Endothelial cell of umbilical vein (primary cell): ENCODE measurements around the gene NOD1. TPM values are rescaled to one million over a fixed set of nuclear protein-coding genes. Genes with fewer than 3 reads are reported as not detected.

Experiments
- BruUV-seq: library from RNA; stranded (reverse); fragments of 400-500 nt; replicated peaks from 2 replicates; lab custom pipeline; 2021; lab: Mats Ljungman, UMichigan
- CTCF ChIA-PET: fragments of 300-600, 350-600 bp; sonication (Branson Sonifier 250); formaldehyde crosslinking; loops from one replicate; lab custom pipeline; 2021; ENCODE audit warnings: antibody characterized with exemption, inconsistent platforms; lab: Charles Lee
- POLR2A ChIA-PET: fragments of 300-600, 350-600 bp; sonication (Branson Sonifier 250); formaldehyde crosslinking; loops from one replicate; lab custom pipeline; 2021; ENCODE audit warnings: antibody characterized with exemption, inconsistent platforms; lab: Charles Lee
- DNase-seq: peaks from one replicate; pipeline ENCODE4 v3.0.0-alpha.2; 2011; ENCODE audit warnings: low read depth, low spot score
- FAIRE-seq: peaks from 2 replicates; lab custom pipeline; 2011; peaks lifted over from hg19 to GRCh38; lab: Jason Lieb, UNC
- H2AFZ ChIP-seq: 2 replicates; pipeline ENCODE4 v1.6.0; 2012; ENCODE audit warnings: low read depth, low read length, control low read depth, inconsistent platforms
- H3K27ac ChIP-seq: 2 replicates; pipeline ENCODE4 v1.5.1; 2011; ENCODE audit warnings: low read depth, mild to moderate bottlenecking, control low read depth, low read length, moderate library complexity; ENCODE audit not compliant: insufficient read depth
- H3K27me3 ChIP-seq, 2 experiments: 2 replicates each; pipeline versions ENCODE4 v1.6.0 to v1.6.1; 2011; ENCODE audit warnings: low read length in 2 of 2, mixed read lengths in 1 of 2; ENCODE audit not compliant: control insufficient read depth in 2 of 2, insufficient read depth in 2 of 2
- H3K36me3 ChIP-seq, 2 experiments: 2 replicates in 1 of 2; 3 replicates in 1 of 2; pipeline ENCODE4 v1.5.1; 2011; ENCODE audit warnings: low read length in 2 of 2, mild to moderate bottlenecking in 1 of 2, moderate library complexity in 1 of 2; ENCODE audit not compliant: control insufficient read depth in 2 of 2, insufficient read depth in 2 of 2; ENCODE audit errors: extremely low read depth in 1 of 2
- H3K4me1 ChIP-seq: 3 replicates; pipeline ENCODE4 v1.5.1; 2011; ENCODE audit warnings: mild to moderate bottlenecking, low read length; ENCODE audit not compliant: control insufficient read depth, insufficient read depth; ENCODE audit errors: extremely low read depth
- H3K4me2 ChIP-seq: 2 replicates; pipeline ENCODE4 v1.6.1; 2011; ENCODE audit warnings: low read length, control low read depth, mixed read lengths; ENCODE audit not compliant: insufficient read depth
- H3K4me3 ChIP-seq, 3 experiments: fragments of 200-600 bp in 1 of 3; sonication (generic), shearing (Covaris generic) in 1 of 3; replicated peaks in 1 of 3; 2 replicates each; pipeline ENCODE4 v1.5.1; 2011 to 2016; ENCODE audit warnings: control low read depth in 3 of 3, low read length in 3 of 3, mild to moderate bottlenecking in 2 of 3, inconsistent platforms in 1 of 3, low read depth in 1 of 3, moderate library complexity in 1 of 3; ENCODE audit not compliant: insufficient read depth in 1 of 3
- H3K79me2 ChIP-seq: 2 replicates; pipeline ENCODE4 v1.6.0; 2012; ENCODE audit warnings: low read length, inconsistent platforms; ENCODE audit not compliant: control insufficient read depth, insufficient read depth
- H3K9ac ChIP-seq: replicated peaks from 2 replicates; pipeline ENCODE3; 2011; ENCODE audit warnings: low read length, control low read depth; ENCODE audit not compliant: insufficient read depth; ENCODE audit errors: extremely low read depth
- H3K9me1 ChIP-seq: replicated peaks from 3 replicates; pipeline ENCODE4 v1.6.0; 2011; ENCODE audit warnings: mild to moderate bottlenecking, low read length; ENCODE audit not compliant: control insufficient read depth, insufficient read depth; ENCODE audit errors: extremely low read depth
- H3K9me3 ChIP-seq: replicated peaks from 2 replicates; pipeline ENCODE4 v1.5.1; 2012; ENCODE audit warnings: low read length, inconsistent platforms; ENCODE audit not compliant: control insufficient read depth, insufficient read depth
- H4K20me1 ChIP-seq: replicated peaks from 2 replicates; pipeline ENCODE3; 2011; ENCODE audit warnings: mild to moderate bottlenecking, low read length; ENCODE audit not compliant: control insufficient read depth, insufficient read depth; ENCODE audit errors: extremely low read depth
- EZH2 ChIP-seq: IDR thresholded peaks from 2 replicates; pipeline ENCODE4 v1.6.1; 2012; ENCODE audit warnings: borderline replicate concordance, low read depth, mild to moderate bottlenecking, moderate library complexity, low read length, inconsistent platforms; ENCODE audit not compliant: severe bottlenecking
- FOS ChIP-seq: IDR thresholded peaks from 2 replicates; pipeline ENCODE4 v1.6.1; 2011; ENCODE audit warnings: mild to moderate bottlenecking, low read length, moderate library complexity, borderline replicate concordance; ENCODE audit not compliant: insufficient read depth
- GATA2 ChIP-seq: IDR thresholded peaks from 2 replicates; pipeline ENCODE4 v1.7.0; 2011; ENCODE audit warnings: low read depth, mild to moderate bottlenecking, moderate library complexity, mixed read lengths, low read length; ENCODE audit not compliant: insufficient read length, insufficient read depth
- JUN ChIP-seq: IDR thresholded peaks from 2 replicates; pipeline ENCODE4 v1.6.1; 2011; ENCODE audit warnings: borderline replicate concordance, low read depth; ENCODE audit not compliant: insufficient read length, insufficient read depth
- MYC ChIP-seq: IDR thresholded peaks from one replicate; pipeline ENCODE4 v1.6.1; 2011; ENCODE audit warnings: mild to moderate bottlenecking, low read depth, low read length
- POLR2A ChIP-seq: IDR thresholded peaks from 2 replicates; pipeline ENCODE4 v1.6.1; 2012; ENCODE audit warnings: low read depth, mild to moderate bottlenecking, control low read depth, low read length
- POLR2AphosphoS5 ChIP-seq: IDR thresholded peaks from 2 replicates; pipeline ENCODE4 v1.6.1; 2012; ENCODE audit warnings: low read depth, mild to moderate bottlenecking, control low read depth, low read length, moderate library complexity; ENCODE audit not compliant: insufficient read depth
- dilution Hi-C: fragments of 300-500 bp; cut with MboI; formaldehyde crosslinking; loops from one replicate; pipeline ENCODE4 v1.15.0; 2019; ENCODE audit warnings: low sequenced_read_pairs; ENCODE audit not compliant: extremely low pct_ligation_motif_present
- intact Hi-C: fragments of 100-400 bp; cut with micrococcal nuclease; formaldehyde crosslinking; loops from one replicate; pipeline ENCODE4 v1.10.0; 2022
- polyA plus RNA-seq, 4 experiments: library from polyadenylated mRNA; depleted of rRNA in 3 of 4; stranded (reverse) in 3 of 4; unstranded in 1 of 4; fragments of >200 nt; gene quantifications; 2 replicates each; pipeline versions ENCODE4 v1.2.1 to v1.2.3, GENCODE V29; 2011 to 2012; ENCODE audit warnings: missing spikeins in 1 of 4
- total RNA-seq: library from RNA; stranded (reverse); gene quantifications from 2 replicates; pipeline ENCODE4 v1.2.3, GENCODE V29; 2021
- TF ChIP-seq, protein P1 (sequence below), 2 donors: IDR thresholded peaks; 1 replicate in 1 of 2; 2 replicates in 1 of 2; pipeline ENCODE4 v1.5.1; 2011; ENCODE audit warnings: low read length in 2 of 2, mild to moderate bottlenecking in 2 of 2, moderate library complexity in 2 of 2, control low read depth in 1 of 2, inconsistent platforms in 1 of 2, low read depth in 1 of 2; ENCODE audit not compliant: insufficient read depth in 1 of 2; ENCODE audit errors: extremely low read depth in 1 of 2
- TF ChIP-seq, protein P2 (sequence below): IDR thresholded peaks from 2 replicates; pipeline ENCODE4 v1.6.1; 2011; ENCODE audit not compliant: insufficient read depth, insufficient read length

Gene NOD1
- total and polyA plus RNA-seq, 2 donors (not counting 3 experiments of a cell fraction or from before 2014, with no cell fraction given): 22.1 to 39.2 TPM

DNA sequence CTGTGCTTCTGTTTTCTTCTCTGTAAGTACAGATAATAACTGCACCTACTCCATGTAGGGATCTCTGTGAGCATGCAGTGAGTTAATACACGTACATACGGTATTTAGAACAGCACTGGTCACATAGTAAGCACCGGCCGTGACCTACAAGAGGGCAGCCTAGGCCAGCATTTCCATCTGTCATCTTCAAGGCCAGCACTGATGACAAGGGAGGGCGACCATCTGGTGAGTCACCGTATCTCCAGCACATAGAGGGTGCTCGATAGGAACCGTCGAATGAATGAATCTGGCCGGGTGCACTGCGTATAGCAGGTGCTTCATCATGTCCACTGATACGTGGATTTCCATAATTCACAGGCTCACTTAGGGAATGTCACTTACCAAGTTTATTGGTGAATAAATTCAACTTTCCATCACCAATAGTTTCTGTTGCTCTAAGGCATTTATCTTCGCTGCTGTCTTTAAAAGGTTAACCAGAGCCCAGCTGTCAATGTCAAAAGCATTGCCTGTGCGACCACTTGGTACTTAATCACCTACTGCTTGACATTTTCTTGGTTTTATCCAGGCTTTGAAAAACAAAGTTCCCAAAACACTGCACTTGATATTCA lies 8.3 kb downstream of the NOD1 start:
- no peaks in the 10 kb centered on the region for H3K27me3 ChIP-seq
- H3K36me3 ChIP-seq: no peaks in the 10 kb centered on the region
- ChIA-PET POLR2A (interaction anchor here (1.7 to 2.0 kb wide), 2 partner anchors 8 to 11 kb away, joined by 6 to 36 read pairs; partner anchors contain the start of gene NOD1), CTCF (interaction anchor here (1.6 to 1.7 kb wide), 2 partner anchors 10 to 307 kb away, joined by 4 to 26 read pairs; no protein-coding TSS in a partner anchor)
- FAIRE-seq (no peak), DNase-seq (peak; percentile 69)
- peaks cover 63% of the 10 kb centered on the region for H3K4me1 ChIP-seq
- intact Hi-C loops (no loop called here), dilution Hi-C loops (no loop called here)
- TF ChIP-seq, protein P1, sequence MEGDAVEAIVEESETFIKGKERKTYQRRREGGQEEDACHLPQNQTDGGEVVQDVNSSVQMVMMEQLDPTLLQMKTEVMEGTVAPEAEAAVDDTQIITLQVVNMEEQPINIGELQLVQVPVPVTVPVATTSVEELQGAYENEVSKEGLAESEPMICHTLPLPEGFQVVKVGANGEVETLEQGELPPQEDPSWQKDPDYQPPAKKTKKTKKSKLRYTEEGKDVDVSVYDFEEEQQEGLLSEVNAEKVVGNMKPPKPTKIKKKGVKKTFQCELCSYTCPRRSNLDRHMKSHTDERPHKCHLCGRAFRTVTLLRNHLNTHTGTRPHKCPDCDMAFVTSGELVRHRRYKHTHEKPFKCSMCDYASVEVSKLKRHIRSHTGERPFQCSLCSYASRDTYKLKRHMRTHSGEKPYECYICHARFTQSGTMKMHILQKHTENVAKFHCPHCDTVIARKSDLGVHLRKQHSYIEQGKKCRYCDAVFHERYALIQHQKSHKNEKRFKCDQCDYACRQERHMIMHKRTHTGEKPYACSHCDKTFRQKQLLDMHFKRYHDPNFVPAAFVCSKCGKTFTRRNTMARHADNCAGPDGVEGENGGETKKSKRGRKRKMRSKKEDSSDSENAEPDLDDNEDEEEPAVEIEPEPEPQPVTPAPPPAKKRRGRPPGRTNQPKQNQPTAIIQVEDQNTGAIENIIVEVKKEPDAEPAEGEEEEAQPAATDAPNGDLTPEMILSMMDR (IDR thresholded peaks at IDR 0.05; ENCODE audit: extremely low read depth in 1 of 2, insufficient read depth in 1 of 2, low read depth in 1 of 2, low read length in 2 of 2): no peak
- TF ChIP-seq JUN (peak; percentile 31), POLR2A (no peak)
- H3K27ac ChIP-seq: peak overlapping the region; percentile 93
- H3K4me2 ChIP-seq: peak overlapping the region; percentile 56
- H3K9me1 ChIP-seq: no peaks in the 10 kb centered on the region
- no peak overlapping the region for H2AFZ ChIP-seq
- no TSS peak for BruUV-seq
- peaks cover 82% of the 10 kb centered on the region for H3K79me2 ChIP-seq
- no peaks in the 10 kb centered on the region for H4K20me1 ChIP-seq
- peak overlapping the region; percentile 65 for H3K9ac ChIP-seq
- H3K4me3 ChIP-seq: no peak overlapping the region
- H3K9me3 ChIP-seq: no peaks in the 10 kb centered on the region

DNA sequence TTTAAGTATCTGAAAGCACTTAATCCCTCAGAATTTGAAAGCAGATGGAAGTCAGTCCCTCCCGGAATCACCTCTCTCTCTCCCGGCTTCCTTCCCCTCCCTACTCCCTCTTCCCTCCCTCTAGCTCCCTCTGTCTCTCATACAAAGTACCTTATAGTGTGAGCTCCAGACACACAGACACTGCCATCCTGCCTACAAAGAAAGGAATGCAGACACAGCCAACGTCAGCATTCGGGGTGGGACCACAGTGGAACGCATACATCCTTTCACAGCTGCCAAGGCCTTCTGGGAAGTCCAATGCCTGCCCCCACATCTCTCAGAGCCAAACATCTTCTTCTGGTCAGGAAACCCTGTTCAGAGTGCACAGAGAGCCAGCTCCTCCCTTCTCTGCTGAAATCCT lies 9.3 kb downstream of the NOD1 start:
- peak; percentile 43 for TF ChIP-seq POLR2A
- TF ChIP-seq EZH2: no peak
- no peak for TF ChIP-seq MYC
- no peak for TF ChIP-seq POLR2AphosphoS5
- no peak for TF ChIP-seq FOS
- TF ChIP-seq, protein P1 (IDR thresholded peaks at IDR 0.05; ENCODE audit: extremely low read depth in 1 of 2, insufficient read depth in 1 of 2, low read depth in 1 of 2, low read length in 2 of 2): peak; percentile 49 to 52
- TF ChIP-seq, protein P2, sequence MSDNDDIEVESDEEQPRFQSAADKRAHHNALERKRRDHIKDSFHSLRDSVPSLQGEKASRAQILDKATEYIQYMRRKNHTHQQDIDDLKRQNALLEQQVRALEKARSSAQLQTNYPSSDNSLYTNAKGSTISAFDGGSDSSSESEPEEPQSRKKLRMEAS: no peak
- no peak for TF ChIP-seq JUN
- no peak for TF ChIP-seq GATA2
- no peak overlapping the region for H2AFZ ChIP-seq
- H3K27me3 ChIP-seq: no peaks in the 10 kb centered on the region
- H3K4me3 ChIP-seq: no peak overlapping the region
- ChIA-PET POLR2A (interaction anchor here (0.9 to 2.0 kb wide), 3 partner anchors 9 to 95 kb away, joined by 3 to 36 read pairs (median 6); partner anchors contain the start of gene NOD1), CTCF (interaction anchor here (0.6 to 2.2 kb wide), 13 partner anchors 9 to 592 kb away, joined by 3 to 26 read pairs (median 4); partner anchors contain the start of genes MTURN and NOD1)
- no peaks in the 10 kb centered on the region for H4K20me1 ChIP-seq
- peak overlapping the region; percentile 65 for H3K9ac ChIP-seq
- H3K36me3 ChIP-seq: peaks cover 0 to 2% of the 10 kb centered on the region in 2 experiments
- H3K4me1 ChIP-seq: peaks cover 60% of the 10 kb centered on the region
- no TSS peak for BruUV-seq
- peak overlapping the region; percentile 56 for H3K4me2 ChIP-seq
- intact Hi-C loops (loop anchor here (1.0 to 5.0 kb wide), 6 partner anchors 9 to 307 kb away; partner anchors contain the start of genes GGCT, NOD1 and ZNRF2), dilution Hi-C loops (no loop called here)
- FAIRE-seq: peak; percentile 98
- no peaks in the 10 kb centered on the region for H3K9me1 ChIP-seq
- DNase-seq: peak; percentile 99
- no peaks in the 10 kb centered on the region for H3K9me3 ChIP-seq
- peak overlapping the region; percentile 93 for H3K27ac ChIP-seq
- peaks cover 82% of the 10 kb centered on the region for H3K79me2 ChIP-seq
